Mesenchymal stem cell (in vitro differentiated cells and primary cell): ENCODE results near the gene ADGRE3.

Experiments used
- DNase-seq: peaks from one replicate; pipeline ENCODE4 v3.0.0-alpha.2; 2013
- H2AFZ ChIP-seq: one replicate; pipeline ENCODE4 v1.6.1; 2013; ENCODE audit warnings: low read depth, mild to moderate bottlenecking, control low read depth, inconsistent platforms, low read length, moderate library complexity
- H2AK5ac ChIP-seq: 2 replicates; pipeline ENCODE4 v1.6.1; 2013; ENCODE audit warnings: low read length, moderate library complexity, mild to moderate bottlenecking, inconsistent platforms; ENCODE audit not compliant: severe bottlenecking
- H2BK120ac ChIP-seq: one replicate; pipeline ENCODE4 v1.6.1; 2013; ENCODE audit warnings: low read depth, mild to moderate bottlenecking, inconsistent platforms, low read length, moderate library complexity
- H2BK12ac ChIP-seq, 2 experiments: one replicate each; pipeline ENCODE4 v1.6.1; 2013; ENCODE audit warnings: inconsistent platforms in 2 of 2, low read length in 2 of 2, mild to moderate bottlenecking in 2 of 2, moderate library complexity in 2 of 2, control low read depth in 1 of 2
- H2BK15ac ChIP-seq: one replicate; pipeline ENCODE4 v1.6.1; 2013; ENCODE audit warnings: mild to moderate bottlenecking, low read depth, inconsistent platforms; ENCODE audit not compliant: poor library complexity, severe bottlenecking
- H2BK5ac ChIP-seq: 2 replicates; pipeline ENCODE4 v1.6.1; 2013; ENCODE audit warnings: low read depth, mild to moderate bottlenecking, low read length, control low read depth, inconsistent platforms; ENCODE audit not compliant: poor library complexity, severe bottlenecking
- H3K14ac ChIP-seq, 2 experiments: one replicate each; pipeline ENCODE4 v1.6.1; 2013; ENCODE audit warnings: inconsistent platforms in 2 of 2, low read length in 2 of 2, control low read depth in 1 of 2, mild to moderate bottlenecking in 1 of 2, moderate library complexity in 1 of 2
- H3K18ac ChIP-seq, 2 experiments: one replicate each; pipeline ENCODE4 v1.6.1; 2013; ENCODE audit warnings: inconsistent platforms in 2 of 2, low read length in 2 of 2, control low read depth in 1 of 2, low read depth in 1 of 2, mild to moderate bottlenecking in 1 of 2
- H3K23ac ChIP-seq, 2 experiments: one replicate each; pipeline ENCODE4 v1.6.1; 2013; ENCODE audit warnings: inconsistent platforms in 2 of 2, low read length in 2 of 2, mild to moderate bottlenecking in 2 of 2, moderate library complexity in 2 of 2, control low read depth in 1 of 2
- H3K27ac ChIP-seq: 2 replicates; pipeline ENCODE4 v1.5.1; 2013; ENCODE audit warnings: mild to moderate bottlenecking, moderate library complexity, low read length, control low read depth, inconsistent platforms; ENCODE audit not compliant: poor library complexity, severe bottlenecking
- H3K27me3 ChIP-seq, 2 experiments: 2 replicates each; pipeline versions ENCODE4 v1.6.1 to v1.7.0; 2013; ENCODE audit warnings: low read length in 2 of 2, mild to moderate bottlenecking in 2 of 2, moderate library complexity in 2 of 2, control low read depth in 1 of 2, inconsistent platforms in 1 of 2; ENCODE audit not compliant: control insufficient read depth in 1 of 2, insufficient read depth in 1 of 2
- H3K36me3 ChIP-seq, 2 experiments: 2 replicates each; pipeline versions ENCODE4 v1.6.1 to v1.7.0; 2013; ENCODE audit warnings: low read length in 2 of 2, control low read depth in 1 of 2, inconsistent platforms in 1 of 2, low read depth in 1 of 2, mild to moderate bottlenecking in 1 of 2; ENCODE audit not compliant: insufficient read depth in 2 of 2, control insufficient read depth in 1 of 2
- H3K4ac ChIP-seq, 2 experiments: one replicate each; pipeline ENCODE4 v1.6.1; 2013; ENCODE audit warnings: inconsistent platforms in 2 of 2, low read length in 2 of 2, mild to moderate bottlenecking in 2 of 2, moderate library complexity in 2 of 2, control low read depth in 1 of 2, low read depth in 1 of 2
- H3K4me1 ChIP-seq: 2 replicates; pipeline ENCODE4 v1.6.1; 2013; ENCODE audit warnings: low read depth, low read length, control low read depth; ENCODE audit not compliant: control insufficient read depth, insufficient read depth
- H3K4me2 ChIP-seq: 2 replicates; pipeline ENCODE4 v1.6.1; 2013; ENCODE audit warnings: low read length, mild to moderate bottlenecking, inconsistent platforms; ENCODE audit not compliant: poor library complexity, severe bottlenecking
- H3K4me3 ChIP-seq, 2 experiments: 2 replicates each; pipeline versions ENCODE4 v1.5.1 to v1.7.0; 2013; ENCODE audit warnings: low read length in 2 of 2, mild to moderate bottlenecking in 2 of 2, control low read depth in 1 of 2, low read depth in 1 of 2; ENCODE audit not compliant: insufficient read depth in 1 of 2
- H3K79me1 ChIP-seq: replicated peaks from 2 replicates; pipeline ENCODE4 v1.6.1; 2013; ENCODE audit warnings: mild to moderate bottlenecking, control low read depth, low read length, inconsistent platforms; ENCODE audit not compliant: poor library complexity, severe bottlenecking
- H3K9ac ChIP-seq: 2 replicates; pipeline ENCODE4 v1.7.0; 2013; ENCODE audit warnings: mild to moderate bottlenecking, low read length, moderate library complexity
- H3K9me3 ChIP-seq: 2 replicates; pipeline ENCODE4 v1.7.0; 2013; ENCODE audit warnings: mild to moderate bottlenecking, low read length; ENCODE audit not compliant: control insufficient read depth
- H4K8ac ChIP-seq: one replicate; pipeline ENCODE4 v1.6.1; 2013; ENCODE audit warnings: inconsistent platforms, mild to moderate bottlenecking, low read length, moderate library complexity
- H4K91ac ChIP-seq: one replicate; pipeline ENCODE4 v1.6.1; 2013; ENCODE audit warnings: mild to moderate bottlenecking, low read length, inconsistent platforms
- WGBS: methylation state at CpG from one replicate; pipeline ENCODE4 v1.1.7; 2013; ENCODE audit warnings: mixed read lengths; 5-methylcytosine and 5-hydroxymethylcytosine counted together

The ADGRE3 gene

DNA sequence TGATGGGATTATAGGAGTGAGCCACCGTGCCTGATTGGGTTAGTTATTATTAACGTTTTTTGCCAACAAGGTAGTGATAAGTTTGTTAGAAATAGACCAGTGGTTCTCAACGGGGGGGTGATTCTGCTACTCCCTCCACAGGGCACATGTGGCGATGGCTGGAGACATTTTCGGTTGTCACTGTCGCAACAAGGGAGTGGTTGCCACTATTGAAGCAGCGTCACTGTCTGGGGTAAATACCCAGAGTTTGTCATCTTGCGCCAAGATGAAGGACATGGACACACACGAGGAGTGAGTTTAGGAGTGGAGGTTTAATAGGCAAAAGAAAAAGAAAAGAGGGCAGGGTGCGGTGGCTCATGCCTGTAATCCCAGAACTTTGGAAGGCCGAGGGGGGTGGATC, 18.9 kb downstream of the ADGRE3 start:
- Histone ChIP-seq H3K4ac (no peak overlapping the region), H3K79me1 (no peaks in the 10 kb centered on the region), H2AK5ac (no peak overlapping the region), H3K18ac (no peak overlapping the region), H3K4me1 (no peaks in the 10 kb centered on the region), H3K23ac (no peak overlapping the region), H2BK5ac (no peak overlapping the region), H3K27ac (no peak overlapping the region), H3K9me3 (no peaks in the 10 kb centered on the region), H2BK120ac (no peak overlapping the region), H3K9ac (no peak overlapping the region), H2BK15ac (no peak overlapping the region), H3K4me2 (no peak overlapping the region), H3K27me3 (no peaks in the 10 kb centered on the region), H2AFZ (no peak overlapping the region), H2BK12ac (no peak overlapping the region), H3K14ac (no peak overlapping the region), H3K36me3 (no peaks in the 10 kb centered on the region), H3K4me3 (no peak overlapping the region), H4K91ac (no peak overlapping the region), H4K8ac (no peak overlapping the region)
- 75% methylated on average over 11 of the region's 11 CpGs for WGBS
- DNase-seq: no peak

- H4K91ac ChIP-seq: no peak overlapping the region
- H2BK12ac ChIP-seq: no peak overlapping the region
- H2BK5ac ChIP-seq: no peak overlapping the region
- H3K4ac ChIP-seq: no peak overlapping the region
- H3K4me3 ChIP-seq: no peak overlapping the region
- no peaks in the 10 kb centered on the region for H3K27me3 ChIP-seq
- DNase-seq: no peak
- H3K23ac ChIP-seq: no peak overlapping the region
- H3K9me3 ChIP-seq: no peaks in the 10 kb centered on the region
- no peak overlapping the region for H2BK15ac ChIP-seq
- no peak overlapping the region for H3K9ac ChIP-seq
- H3K27ac ChIP-seq: no peak overlapping the region
- WGBS: 55% methylated on average over 6 of the region's 7 CpGs
- no peaks in the 10 kb centered on the region for H3K4me1 ChIP-seq
- H4K8ac ChIP-seq: no peak overlapping the region
- no peaks in the 10 kb centered on the region for H3K36me3 ChIP-seq
- no peak overlapping the region for H3K14ac ChIP-seq
- H2AFZ ChIP-seq: no peak overlapping the region
- H2BK120ac ChIP-seq: no peak overlapping the region
- H3K4me2 ChIP-seq: no peak overlapping the region
- H2AK5ac ChIP-seq: no peak overlapping the region
- no peak overlapping the region for H3K18ac ChIP-seq
- H3K79me1 ChIP-seq: no peaks in the 10 kb centered on the region
Observed at GRCh38 chr19:14654786-14655560, 19.7 kb downstream of the ADGRE3 start.

DNA sequence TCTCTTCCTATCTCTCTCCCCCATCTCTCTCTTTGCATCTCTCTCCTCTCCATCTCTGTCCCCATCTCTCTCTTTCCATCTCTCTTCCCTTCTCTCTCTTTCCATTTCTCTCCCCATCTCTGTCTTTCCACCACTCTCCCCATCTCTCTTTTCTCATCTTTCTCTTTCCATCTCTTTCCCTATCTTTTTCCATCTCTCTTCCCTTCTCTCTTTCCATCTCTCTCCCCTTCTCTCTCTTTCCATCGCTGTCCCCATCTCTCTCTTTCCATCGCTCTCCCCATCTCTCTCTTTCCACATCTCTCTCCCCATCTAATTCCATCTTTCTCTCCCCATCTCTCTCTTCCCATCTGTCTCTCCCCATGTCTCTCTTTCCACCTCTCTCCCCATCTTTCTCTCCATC, 24.5 kb downstream of the ADGRE3 start:
- Histone ChIP-seq H2AFZ (no peak overlapping the region), H3K4me3 (no peak overlapping the region), H3K14ac (no peak overlapping the region), H3K27ac (no peak overlapping the region), H3K4me2 (no peak overlapping the region), H3K18ac (no peak overlapping the region), H3K36me3 (no peaks in the 10 kb centered on the region), H3K9ac (no peak overlapping the region), H3K79me1 (no peaks in the 10 kb centered on the region), H3K4me1 (no peaks in the 10 kb centered on the region), H3K23ac (no peak overlapping the region), H3K9me3 (no peaks in the 10 kb centered on the region), H3K27me3 (no peaks in the 10 kb centered on the region), H2BK120ac (no peak overlapping the region), H2AK5ac (no peak overlapping the region), H2BK5ac (no peak overlapping the region), H4K8ac (no peak overlapping the region), H2BK15ac (no peak overlapping the region), H3K4ac (no peak overlapping the region), H4K91ac (no peak overlapping the region), H2BK12ac (no peak overlapping the region)
- DNase-seq: no peak
- WGBS: 86% methylated on average over 2 of the region's 2 CpGs

DNA sequence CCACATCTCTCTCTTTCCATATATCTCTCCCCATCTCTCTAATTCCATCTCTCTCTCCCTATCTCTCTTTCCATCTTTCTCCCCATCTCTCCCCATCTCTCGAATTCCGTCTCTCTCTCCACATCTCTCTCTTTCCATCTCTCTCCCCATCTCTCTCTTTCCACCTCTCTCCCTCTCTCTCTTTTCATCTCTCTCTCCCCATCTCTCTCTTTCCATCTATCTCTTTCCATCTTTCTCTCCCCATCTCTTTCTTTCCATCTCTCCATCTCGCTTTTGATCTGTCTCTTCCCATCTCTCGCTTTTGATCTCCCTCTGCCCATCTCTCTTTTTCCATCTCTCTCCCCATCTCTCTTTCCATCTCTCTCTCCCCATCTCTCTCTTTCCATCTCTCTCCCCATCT, 25.6 kb downstream of the ADGRE3 start:
- Histone ChIP-seq H3K79me1 (no peaks in the 10 kb centered on the region), H3K9me3 (no peaks in the 10 kb centered on the region), H2BK15ac (no peak overlapping the region), H3K4ac (no peak overlapping the region), H2AFZ (no peak overlapping the region), H3K4me1 (no peaks in the 10 kb centered on the region), H3K4me2 (no peak overlapping the region), H3K14ac (no peak overlapping the region), H3K27me3 (no peaks in the 10 kb centered on the region), H3K9ac (no peak overlapping the region), H2BK120ac (no peak overlapping the region), H3K23ac (no peak overlapping the region), H2BK12ac (no peak overlapping the region), H3K18ac (no peak overlapping the region), H4K91ac (no peak overlapping the region), H2BK5ac (no peak overlapping the region), H2AK5ac (no peak overlapping the region), H3K36me3 (no peaks in the 10 kb centered on the region), H3K27ac (no peak overlapping the region), H4K8ac (no peak overlapping the region), H3K4me3 (no peak overlapping the region)
- DNase-seq: no peak
- WGBS: 62% methylated on average over 4 of the region's 4 CpGs
